Eye (tissue), 1 donor: ENCODE data around the gene CBX4.

Source experiments
- DNase-seq: peaks from one replicate; pipeline ENCODE4 v3.0.0-alpha.2; 2015

The CBX4 gene

DNA sequence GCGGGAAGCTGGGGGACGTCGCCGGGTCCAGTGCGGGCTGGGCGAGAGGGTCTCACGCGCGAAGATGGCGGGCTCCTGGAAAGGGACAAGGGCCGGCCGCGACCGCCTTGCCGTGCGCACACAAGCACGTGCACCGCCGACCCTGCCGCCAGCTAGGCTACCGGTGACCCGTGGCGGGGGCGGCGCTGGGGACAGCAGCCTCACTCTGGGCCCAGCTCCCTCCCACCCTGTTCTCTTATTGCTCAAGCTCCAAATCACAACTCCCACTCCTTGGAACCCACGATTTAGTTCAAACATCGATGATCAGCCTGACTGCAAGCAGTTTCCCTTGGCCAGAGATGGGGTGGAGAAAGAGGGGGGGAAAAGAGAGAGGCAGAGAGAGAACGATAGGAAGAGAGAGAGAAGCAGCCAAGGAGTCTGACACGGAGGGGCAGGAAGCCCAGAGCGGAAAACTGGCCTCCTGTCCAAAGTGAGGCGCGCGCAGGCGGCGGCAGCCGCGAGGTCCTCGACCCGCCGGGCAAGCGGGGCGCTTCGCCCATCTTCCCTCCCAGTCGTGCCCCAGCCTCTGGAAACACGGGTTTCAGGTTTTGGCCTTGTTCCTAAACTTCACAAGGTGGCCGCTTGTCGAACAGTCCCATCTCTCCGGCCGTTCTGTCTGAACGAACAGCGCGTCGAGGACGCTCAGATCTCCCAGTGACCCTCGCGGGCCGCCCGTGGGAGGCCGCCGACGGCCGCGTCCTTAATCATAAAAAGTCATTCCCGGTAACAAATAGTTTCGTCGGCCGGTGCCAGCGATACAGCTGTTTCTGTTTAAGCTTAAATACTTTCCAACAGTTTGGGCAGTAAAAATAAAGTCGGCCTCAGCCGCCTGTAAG lies 40.7 kb downstream of the CBX4 start:
- DNase-seq = peak; percentile 82

DNA sequence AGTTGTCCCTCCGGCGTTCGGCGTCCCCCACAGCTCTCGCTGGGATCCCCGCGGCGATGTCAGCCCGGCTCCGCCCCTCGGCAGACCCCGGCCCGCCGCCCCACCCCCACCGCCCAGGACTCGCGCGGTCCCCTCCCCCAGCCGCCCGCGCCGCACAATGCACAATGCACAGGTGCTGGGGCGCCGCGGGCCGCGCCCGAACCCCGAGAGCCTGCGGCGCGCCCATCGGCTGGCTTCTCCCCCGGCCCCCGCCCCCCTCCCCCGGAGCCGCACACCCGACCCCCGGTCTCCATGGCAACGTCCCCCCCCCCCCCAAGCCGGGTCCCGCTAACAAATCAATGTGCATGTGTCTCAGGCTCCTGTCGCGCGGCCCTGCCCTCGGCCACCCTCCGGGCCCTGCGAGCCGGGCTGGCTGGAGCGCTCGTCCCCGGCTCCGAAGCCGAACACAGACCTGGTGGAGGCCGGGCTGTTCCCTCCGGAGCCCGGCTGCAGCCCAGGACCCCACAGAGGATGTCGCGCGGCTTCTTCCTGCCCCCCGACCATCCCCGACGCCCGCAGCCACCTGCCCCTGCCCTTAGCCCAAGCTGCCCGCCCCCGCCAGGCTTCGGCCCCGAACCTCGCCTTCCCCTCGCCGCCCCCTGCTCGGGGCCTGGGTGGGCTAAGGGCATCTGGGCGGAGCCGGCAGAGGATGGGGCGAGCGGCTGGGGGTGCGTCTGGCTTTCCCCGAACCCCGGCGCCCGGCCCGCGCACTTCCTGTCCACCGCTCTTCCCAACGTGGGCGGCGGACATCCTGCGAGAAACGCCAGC lies 41.5 kb downstream of the CBX4 start:
- DNase-seq = peak; percentile 83

DNA sequence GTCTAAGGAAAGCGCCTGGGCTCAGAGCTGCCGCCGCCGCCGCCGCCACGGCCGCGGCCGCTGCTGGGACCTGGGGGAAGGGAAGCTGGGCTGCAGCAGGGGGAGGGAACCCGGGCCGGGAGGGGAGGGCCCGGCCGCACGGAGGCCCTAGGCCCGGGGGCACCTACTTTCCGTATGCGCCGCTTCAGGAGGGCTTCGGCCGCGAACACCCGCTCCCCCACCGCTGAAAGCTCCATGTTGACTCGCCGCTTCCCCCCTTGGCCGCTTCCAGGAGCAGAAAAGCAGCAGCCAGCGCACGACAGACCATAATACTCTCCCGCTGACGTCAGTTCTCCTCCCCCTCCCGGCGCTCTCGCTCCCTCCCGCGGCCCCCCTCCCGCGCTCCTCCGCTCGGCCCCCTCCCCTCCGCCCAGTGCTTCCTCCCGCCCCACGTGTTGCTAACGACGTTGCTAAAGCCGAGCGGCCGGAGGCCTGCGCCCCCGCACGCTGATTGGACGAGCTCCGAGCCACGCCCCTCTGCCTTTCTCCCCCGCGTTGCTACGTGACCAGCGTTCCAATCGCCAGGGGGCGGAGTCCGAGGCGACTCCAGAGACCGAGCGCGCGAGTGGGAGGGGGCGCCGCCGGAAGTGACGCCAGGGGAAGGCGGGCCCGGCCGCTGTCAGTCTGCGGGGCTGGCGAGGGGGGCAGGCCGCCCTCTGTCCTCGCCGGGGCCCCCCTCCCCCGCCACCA lies 42.3 kb downstream of the CBX4 start, which contains the start of gene CBX8:
Gene CBX8 (minus strand): TSS at position 315 of the 729 bp plus-strand sequence. CDS start 79 bp downstream, at position 236.
- peak; percentile 100 for DNase-seq

DNA sequence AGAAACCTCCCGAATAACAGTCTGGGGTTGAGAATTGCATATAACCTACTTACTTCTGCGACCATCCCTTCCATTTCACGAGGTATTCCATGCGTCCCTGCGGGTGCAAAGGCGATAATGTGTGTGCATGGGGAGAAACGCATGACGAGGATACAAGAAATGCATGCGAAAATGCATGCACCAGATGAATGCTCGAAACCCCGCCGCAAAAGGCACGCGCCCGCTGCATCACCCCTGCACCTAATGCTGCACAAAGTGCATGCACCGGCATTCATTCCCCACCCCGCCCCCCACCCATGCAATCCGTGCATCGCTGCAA lies 42.8 kb downstream of the CBX4 start:
- DNase-seq = no peak

DNA sequence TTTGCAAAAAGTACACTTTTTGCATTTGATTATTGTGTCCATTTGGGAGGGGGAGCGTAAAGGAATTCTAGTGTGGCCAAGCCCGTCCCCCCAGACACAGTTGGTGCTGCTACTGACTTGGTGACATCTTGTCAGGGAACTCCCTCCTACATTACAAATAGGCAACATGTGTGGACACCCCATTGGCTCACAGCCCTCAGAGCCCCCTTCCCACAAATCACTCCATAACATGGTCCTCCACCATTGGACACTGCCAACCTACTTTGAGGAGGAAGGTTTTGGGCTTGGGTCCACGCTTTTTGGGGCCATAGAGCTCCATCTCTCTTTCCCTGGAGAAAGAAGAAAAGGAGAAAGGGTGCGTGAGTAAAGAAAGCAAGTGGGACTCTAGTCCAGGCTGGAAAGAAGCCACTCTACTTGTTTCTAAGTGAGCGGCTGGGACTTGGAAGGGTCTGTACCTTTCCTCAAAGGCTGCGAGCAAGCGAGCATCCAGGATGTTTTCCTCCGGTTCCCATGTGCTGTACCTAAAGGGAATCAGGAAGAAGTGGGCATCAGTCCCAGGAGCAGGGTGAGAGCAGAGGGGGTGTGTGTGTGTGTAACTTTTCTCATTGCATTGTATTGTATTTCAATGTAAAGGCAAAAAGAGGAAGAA lies 43.3 kb downstream of the CBX4 start:
- DNase-seq = no peak

DNA sequence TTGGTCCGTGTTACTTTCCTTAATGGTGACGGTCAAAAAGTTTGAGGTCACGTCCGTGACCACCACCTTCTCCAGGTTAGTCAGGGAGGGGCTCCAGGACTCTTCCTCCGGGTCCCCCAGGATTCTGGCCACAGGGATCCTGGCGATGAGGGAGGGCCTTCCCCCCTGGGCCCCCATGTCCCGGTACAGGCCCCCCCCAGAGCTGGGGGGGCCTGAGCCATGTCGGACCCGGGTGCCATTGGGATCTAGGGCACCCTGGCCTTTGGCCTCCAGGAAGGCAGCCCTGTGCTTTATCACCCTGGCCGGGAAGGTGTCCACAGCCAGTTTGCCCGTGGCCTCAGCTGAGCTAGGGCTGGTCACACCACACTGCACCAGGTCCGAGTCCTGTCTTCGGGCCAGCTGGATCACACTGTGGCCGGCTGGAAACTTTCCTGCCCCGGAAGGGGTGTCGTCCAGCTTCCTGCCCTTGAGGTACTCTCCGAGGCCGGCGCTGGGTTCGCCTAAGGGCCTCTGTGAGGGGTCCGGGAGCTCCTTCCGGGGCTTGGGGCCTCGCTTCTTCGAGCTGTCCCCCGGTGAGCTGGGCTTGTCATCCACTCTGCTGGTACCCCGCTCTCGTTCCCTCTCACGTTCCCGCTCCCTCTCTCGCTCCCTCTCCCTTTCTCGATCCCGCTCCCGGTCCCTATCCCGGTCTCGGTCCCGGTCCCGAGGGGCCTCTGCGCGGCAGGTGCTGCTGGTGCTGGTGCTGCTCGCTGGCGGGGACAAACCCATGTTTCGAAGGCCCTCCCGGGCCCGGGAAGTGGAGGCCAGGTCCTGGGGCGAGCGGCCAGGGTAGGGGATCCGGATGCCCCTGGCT lies 44.4 kb downstream of the CBX4 start:
- no peak for DNase-seq

DNA sequence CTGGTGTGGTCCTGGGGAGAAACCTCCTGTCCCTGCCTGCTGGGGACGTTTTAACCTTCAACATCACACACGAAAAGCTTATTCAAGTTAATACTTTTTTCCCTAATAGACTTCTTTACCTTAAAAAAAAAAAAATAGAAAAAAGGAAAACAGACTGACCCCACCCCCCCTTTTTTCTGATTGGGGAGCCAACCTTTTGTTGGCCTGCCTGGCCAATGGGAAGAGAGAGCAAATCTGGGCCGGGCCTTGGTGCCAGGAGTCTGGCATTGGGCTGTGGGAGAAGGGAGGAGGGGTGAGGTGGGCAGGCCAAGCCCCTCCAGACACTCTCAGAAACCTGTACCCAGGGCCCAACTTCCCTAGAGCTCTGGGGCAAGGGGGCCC lies 45.3 kb downstream of the CBX4 start:
- DNase-seq = peak; percentile 73

DNA sequence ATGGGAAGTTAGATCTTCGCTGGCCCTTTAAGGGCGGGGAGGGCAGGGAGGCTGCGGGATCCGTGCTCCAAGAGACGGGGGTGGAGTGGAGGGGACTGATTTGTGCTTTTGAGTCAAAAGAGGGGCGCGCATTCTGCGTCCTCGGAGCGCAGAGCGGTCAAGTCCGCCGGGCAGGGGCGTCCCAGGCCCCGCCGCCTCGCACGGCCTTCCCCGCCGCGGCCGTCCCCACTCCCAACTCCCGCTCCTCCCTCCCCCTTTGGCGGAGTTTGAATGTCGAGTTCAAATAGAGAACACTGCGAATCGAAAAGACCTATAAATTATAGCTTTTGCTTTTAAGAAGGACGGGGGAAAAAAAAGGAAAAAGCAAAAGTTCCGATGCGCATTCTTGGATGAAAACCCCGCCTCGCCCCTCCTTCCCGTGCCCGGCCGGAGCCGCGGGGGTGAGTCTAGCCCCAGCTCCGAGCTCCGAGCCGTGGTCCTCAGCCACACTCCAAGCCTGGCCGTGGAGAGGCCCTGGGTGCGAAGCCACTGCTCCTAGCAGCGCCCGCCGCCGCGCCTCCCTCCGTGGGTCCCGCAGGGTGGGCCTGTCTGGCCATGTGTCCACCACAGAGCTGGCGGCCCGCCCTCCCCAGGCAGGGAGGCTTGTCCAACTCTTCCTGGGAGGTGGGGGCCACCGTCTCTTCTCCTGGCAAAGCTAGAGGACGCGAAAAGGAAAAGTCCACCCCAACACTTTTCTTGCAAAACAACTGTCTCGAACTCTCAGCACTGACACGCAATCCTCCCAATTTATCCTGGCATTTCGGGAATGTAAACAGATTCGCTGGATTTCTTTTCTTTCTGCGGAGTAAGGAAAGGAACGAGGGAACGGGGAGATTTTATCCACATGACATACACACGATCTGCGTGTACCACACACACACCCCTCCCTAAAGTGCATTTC lies 46.0 kb downstream of the CBX4 start:
- DNase-seq = peak; percentile 80

DNA sequence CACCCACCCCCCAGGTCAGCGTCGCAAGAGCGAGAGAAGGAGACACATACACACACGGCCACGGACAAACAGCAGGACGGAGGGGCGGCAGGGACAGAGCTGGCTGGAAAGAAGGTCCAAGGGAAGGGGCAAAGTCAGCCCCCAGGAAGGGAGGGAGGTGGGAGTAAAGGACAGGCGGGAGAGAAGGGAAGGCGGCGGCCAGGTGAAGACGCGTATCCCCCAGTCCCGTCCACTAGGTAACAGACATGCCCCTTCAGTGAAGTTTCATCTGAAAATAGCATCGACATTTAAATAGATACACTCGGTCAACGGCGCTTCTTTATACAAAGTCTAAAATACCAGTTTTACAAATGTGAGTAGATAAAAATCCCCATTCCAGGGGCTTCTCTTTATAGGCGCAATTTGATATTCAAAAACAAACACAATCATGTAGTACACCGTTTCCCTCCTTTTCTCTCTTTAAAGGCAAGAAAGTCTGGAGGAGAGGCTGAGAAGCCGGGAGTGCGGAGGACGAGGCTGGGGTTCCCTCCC lies 46.8 kb downstream of the CBX4 start:
- peak; percentile 60 for DNase-seq

DNA sequence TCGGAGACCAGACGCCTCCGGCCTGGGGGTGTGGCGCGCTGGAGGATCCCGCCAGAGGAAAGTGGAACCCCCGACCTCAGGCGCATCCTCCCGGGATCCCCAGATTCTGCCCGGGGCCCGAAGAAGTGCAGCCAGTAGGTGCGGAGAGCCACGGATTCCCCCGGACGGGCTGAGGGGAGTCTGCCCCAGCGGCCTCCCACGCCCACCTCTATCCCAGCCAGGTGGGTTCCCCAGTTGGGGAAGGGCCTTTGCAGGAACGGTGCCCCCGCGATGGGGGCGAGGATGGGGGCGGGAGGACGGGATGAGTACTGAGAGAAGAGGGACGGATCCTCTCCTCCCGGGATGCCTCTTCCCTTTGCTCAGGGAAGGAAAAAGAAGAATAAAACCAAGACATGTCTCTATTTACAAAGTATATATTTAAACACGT lies 47.5 kb downstream of the CBX4 start:
- peak; percentile 50 for DNase-seq

DNA sequence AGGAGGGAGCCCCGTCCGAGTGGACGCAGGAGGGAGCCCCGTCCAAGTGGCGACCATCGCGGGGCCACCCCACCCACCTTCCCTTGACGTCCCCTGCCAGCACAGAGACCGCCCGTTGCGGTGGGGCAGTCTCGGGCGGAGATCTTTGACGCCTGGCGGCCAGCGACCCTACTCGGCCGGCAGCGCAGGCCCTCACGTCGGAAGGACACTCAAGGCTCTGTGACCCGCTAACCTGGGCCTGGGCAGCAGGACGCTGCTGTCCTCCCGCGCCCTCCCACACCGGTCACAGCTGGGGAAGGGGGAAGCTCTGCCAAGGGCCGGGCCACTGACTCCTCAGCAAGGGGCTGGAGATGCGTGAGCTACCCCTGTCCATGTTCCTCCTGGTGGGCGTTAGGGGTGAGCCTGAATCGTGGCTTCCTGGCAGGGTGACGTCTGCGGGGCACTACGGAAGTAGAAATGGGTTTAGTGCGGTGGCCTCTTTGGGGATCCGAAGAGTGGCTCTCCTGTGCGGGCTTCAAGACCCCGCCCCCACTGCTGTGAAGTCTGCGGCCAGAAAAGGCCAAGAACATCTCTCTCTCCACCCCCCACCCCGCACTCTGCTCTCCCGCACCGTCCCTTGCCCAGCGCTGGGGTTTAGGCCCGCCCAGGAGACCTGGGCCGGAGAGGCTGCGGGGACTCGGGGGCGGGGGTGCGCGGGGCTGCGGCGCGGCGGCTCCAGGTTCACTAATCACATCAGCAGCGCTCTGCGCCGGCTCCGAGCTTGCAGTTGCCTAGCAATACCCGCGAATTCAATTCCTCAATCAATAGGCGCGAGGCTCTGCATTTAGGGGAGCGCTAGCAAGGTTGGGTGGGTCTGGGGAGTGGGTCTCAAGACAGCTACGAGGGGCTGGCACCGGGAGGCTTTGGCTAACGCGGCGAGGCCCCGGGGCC lies 48.2 kb downstream of the CBX4 start:
- DNase-seq = peak; percentile 79

DNA sequence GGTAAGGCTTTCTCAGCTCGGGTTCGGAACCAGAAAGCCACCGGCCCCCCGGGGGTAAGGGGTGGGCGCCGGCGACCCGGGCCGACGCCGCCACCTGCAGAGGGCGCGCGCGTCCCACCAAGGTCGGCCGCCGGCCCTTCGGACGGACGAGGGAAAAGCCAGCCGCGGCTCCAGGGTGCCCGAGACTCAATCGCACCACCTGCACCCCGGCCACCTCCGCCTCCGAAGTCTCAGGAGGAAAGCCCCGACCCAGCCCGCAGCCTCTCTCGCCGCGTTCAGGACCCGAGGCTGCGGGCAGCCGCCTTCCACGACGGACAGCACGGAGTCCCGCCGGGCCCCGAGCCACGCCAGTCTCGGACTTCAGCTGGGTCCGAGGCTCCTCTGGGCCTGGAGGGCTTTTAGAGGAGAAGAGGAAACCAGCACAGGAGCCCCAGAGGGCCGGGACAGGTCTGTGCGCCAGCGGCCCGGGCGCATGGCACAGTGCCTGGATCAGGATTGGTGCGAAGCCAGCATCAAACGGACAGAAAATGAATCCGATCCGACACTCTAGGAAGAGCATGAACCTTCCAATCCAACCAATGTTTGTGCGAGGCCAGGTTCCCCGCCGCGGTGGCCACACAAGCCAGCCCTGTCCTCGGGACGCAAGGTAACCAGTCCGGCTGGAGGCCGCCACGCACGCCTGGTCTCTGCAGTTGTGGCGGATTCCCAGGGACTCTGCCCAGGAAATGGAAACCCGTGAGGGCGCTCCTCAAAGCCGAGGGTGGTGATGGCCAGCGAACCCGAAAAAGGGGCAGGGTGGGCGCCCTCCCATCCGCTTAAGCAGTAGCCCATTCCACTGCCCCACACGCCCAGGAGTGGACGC lies 49.1 kb downstream of the CBX4 start:
- peak; percentile 79 for DNase-seq

DNA sequence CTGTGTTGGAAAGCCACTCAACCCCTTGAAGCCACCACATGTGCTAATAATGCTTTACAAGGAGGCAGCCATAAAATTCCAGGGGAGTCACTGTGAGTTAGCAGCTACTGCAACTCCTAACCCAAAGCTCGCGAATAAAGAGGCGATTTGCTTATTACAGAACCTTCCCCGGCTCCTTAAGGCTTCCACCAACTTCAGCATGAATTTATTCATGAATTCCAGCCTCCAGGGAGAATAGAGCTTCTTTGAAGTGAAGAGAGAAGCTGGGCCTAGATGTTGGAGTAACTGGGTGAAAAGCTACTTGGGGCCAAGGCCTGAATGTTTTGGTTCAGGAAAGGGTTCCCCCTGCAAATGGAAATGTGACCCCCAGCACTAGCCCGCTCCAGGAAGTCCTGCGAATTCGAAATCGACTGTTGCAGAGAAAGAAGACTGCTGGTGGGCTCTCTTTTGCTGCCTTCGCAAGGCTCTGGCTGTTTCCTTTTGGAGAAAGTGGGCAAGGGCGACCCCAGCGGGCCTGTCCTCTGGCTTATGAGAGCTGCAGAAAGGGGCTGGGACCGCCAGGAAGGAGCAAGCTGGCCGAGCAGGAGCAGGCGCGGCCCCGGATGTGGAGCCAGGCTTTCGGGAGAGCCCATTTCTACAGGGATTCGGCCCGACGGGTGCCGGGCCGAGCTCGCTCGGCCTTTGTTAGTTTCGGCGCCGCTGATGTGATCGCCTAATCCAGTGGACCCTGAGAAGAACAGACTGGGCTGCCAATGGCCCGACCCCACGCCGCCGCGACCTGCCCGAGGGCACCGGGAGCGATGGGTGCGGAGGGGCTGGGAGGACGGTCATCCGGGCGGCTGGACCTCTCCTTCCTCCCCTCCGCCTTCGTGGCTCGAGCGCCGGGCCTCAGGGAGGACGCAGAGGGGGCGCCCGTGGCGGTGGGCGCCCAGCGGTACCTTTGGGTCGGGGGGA lies 50.0 kb downstream of the CBX4 start:
- peak; percentile 75 for DNase-seq

DNA sequence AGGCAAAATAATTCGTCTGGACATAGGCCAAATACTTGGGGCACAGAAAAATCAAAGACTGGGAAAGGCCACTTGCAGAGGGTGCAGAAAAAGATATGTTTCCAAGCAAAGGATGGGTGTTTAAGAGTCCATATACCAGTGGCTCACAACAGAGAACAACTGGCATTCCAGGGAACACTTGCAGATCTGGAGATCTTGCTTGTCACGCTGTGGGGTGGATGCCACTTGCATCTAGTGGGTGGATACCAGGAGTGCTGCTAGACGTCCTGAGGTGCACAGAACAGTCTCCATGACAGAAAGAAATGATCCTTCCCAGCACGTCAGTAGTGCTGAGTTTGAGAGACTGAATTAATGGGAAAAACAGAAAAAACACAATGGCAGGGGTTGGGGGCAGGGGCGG lies 50.8 kb downstream of the CBX4 start:
- peak; percentile 6 for DNase-seq

DNA sequence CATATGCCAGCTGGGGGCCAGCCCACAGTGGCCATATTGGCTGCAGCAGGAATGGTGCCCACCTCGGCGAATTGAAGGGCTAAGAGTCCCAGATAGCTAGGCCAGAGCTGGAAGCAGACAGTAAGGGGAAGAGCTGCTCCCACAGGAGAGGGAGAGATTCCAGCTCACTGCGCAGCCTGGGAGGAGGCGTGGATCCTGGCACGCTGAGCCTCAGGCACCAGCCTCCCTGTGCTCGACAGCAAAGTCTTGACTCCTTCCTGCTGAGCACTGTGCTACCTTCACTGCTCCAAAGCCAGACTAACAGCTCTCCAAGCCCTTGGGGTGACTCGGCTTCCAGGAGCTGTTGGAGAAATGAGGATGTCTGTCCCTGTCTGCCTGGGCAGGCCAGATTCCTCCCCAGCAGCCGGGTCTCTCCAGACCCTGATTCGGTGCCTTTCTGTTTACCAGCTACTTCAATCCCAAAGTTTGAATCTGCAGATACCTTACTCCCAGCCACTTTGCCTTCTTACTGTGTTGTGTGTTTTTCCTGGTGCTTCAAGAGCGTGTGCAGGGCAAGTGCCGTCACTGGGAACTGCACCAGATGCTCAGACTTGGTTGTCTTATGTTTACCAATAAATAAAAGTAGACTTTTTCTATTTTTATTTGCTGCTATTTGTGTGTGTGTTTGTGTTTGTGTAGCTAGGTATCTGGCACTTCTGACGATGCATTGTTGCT lies 52.2 kb downstream of the CBX4 start:
- DNase-seq = peak; percentile 2
